Nucleus accumbens (tissue), 56 donors: ENCODE data around the gene LRPPRC.

Source experiments
- DNase-seq, 56 donors: peaks; one replicate each; lab custom pipeline; 2025; lab: John Stamatoyannopoulos, UW

LRPPRC gene

DNA sequence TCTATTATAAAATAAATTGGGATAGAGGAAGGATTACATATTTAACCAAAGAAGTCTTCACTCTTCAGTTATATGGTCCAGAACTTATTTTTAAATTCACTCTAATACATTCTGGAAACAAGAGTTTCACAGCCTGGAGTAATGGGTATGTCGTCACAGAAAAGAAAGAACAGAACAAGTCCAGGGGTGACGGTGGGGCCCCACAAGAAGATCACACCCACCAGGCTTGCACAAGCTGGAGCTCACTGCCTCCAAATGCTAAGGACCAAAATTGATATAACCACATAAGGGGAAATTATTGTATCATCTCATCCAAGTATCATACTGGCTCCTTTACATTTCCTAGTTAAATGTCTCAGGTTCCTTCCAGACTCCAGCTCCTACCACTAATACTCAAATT lies 11.3 kb downstream of the LRPPRC start:
- DNase-seq, result no peak

DNA sequence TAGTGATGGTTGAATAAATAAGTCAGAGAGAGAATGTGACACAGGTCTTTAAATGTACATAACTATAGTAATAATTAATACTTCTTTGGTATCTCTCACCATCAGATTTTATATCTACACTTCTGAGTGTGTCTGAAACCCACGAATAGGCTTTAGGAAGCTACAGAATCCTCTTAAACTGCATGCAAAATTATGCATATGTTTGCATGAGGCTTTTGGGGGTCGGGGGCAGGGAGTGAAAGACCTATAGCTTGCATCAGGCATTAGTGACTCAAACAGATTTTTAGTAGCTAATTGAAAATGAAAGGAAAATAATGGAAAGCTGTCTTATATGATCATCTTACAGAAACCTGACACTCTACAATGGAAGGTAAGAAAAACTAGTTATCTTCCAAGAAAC lies 14.9 kb downstream of the LRPPRC start:
- no peak for DNase-seq

DNA sequence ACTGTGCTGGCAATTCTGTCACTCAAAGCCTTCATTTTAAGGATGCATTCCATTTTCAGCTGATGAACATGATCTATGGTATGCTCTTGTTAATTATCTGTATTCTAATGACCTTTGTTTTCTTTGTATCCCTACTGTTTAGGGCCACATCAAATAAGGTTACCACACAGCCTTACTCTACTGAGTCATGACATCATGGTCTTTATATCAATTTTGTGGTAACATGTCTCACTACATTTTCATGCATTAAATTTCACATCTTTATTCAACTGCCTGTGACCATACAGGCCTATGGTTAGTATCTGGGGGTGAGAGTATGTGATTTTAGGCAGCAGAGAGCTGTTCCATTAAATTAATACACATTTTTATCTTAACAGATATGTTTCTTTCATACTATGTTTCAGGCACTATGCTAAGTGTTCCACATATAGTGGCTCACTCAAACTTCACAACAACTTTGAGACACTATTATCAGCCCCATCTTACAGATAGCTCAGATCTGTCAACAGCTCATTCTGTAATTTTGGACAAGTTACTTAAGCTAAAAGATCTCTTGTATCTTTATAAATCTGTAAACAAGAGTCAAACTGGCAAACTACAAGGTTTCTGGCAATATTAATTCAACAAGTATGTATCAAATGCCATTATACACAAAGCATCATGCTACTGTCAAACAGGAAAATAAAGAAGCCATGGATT lies 18.0 kb downstream of the LRPPRC start:
- DNase-seq, result no peak

DNA sequence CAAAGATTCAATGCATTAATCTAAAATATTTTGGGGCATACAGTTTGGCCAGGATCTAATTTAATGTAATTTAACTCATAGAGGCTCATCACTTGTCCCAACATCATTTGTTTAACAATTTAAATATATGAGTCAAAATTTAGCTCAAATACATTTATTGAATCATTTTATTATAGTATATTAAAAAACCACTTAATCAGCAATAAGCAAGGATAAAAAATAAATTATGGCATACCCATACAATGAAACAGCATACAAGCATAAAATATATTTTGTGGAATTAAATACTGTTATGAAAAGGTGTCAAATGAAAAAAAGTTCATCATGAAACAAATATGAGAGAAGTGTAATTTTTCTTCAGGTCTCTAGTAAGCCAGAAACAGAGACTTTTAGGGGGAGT lies 34.9 kb downstream of the LRPPRC start:
- DNase-seq, result no peak

DNA sequence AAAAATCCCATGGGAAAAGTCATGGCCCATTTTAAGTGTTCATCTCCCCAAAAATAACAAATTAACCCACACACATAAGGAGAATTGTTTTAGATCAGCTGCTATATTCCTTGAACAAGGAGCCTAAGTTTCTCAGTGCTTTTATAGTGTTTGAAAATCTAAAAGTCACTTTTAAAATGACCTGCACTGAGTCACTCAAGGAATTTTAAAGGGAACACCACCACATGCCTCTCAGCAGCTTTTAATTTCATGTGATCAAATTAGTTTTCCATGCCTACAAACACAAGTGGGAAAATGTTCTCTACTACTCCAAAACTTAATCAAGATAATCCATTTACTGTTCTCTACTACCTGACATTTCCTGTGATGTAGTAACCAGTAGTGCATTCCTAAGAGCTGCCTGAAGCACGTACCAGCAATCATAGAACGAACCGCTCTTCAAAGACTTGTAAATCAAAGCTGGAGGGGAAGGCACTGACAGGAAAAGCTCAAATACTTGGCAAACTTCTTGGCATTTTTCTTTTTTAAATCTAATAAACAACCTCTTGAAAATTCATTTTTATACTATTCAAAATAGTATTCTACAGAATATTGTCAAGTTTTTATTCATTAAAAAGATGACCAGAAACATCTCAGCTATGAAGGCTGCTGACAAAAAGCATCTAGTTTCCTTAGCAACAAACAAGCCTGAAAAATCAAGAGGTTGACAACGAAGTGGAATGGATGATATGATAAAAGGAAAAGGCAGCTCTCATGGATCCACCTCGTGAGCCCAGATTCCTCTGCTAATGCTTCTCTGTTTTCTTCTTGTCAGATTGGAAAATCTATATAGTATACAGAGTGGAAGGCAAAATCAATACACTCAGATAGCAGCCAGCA lies 37.2 kb downstream of the LRPPRC start:
- DNase-seq, result no peak

DNA sequence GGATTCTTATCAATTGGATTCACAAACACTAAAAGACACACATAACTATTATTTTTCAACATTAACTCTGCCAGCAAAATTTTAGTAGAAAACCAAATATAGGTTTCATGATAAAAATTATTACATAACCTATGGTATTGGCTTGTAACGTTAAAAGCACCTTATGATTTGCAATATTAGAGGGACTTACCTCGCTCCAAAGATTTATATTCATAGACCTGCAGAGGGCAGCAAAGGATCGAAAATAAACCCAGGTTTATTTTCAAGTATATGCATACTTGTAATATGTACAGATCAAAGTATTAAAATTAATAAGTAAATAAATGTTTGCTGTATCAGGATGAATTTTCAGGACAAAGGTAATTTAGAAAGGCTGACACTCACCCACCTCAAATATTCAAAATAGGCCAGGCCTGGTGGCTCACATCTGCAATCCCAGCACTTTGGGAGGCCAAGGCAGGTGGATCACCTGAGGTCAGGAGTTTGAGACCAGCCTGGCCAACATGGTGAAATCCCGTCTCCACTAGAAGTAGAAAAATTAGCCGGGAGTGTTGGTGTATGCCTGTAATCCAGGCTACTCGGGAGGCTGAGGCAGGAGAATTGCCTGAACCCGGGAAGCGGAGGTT lies 45.3 kb downstream of the LRPPRC start:
- DNase-seq, result peak in 4 of 56 donors; percentile 5 to 22 (median 6)

DNA sequence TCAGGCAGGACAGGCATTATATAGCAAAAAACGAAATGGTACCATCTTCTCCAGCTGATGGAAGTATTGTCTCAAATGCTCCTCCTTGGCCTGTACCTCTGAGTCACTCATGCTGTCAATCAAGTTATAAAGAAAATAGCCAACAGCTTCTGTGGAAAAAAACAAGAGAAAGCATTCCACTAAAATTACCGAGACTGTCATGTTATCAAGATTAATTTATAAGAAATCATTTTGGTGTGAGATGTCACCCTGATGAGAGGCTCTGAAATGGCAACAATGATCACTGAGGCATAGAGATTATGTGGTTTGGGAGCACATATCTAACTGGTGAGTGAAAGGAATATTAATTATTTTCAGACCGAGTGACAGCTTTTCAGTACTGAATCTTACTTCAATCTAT lies 47.4 kb downstream of the LRPPRC start:
- DNase-seq, result no peak

DNA sequence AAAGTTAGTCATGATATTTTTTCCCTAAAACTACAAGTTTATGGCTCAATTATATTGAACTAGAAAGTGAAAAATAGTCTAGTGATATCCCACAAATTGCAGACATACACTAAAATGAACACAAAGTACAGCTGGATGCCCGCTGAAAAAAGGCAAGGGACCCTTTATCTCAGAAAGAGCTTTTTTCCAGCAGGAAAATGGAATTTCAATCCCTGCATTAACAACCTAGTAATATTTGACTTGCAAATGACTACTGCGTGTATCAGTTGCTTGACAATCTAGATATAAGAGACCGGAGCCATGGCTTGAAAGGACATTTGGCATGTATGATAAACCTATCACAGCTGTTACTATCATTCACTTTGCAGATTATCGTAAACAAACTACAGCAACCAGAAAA lies 49.1 kb downstream of the LRPPRC start:
- no peak for DNase-seq

DNA sequence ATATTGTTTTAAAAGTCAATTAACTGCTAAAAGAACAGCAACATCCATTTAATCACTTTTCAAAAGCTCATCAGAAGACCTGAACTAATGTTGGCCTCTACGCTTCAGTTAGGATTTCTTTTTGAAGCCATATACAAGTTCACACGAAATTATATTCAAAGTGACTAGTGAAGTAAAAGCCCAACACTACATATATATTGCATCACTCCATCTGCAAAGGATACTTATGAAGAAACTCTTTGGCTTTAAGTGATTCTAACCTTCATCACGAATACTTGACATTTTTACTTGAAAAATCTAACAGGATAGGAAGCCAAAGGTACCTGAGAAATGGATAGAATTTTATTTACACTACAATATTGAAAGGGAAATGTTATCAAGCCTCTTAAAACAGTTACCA lies 50.4 kb downstream of the LRPPRC start:
- no peak for DNase-seq

DNA sequence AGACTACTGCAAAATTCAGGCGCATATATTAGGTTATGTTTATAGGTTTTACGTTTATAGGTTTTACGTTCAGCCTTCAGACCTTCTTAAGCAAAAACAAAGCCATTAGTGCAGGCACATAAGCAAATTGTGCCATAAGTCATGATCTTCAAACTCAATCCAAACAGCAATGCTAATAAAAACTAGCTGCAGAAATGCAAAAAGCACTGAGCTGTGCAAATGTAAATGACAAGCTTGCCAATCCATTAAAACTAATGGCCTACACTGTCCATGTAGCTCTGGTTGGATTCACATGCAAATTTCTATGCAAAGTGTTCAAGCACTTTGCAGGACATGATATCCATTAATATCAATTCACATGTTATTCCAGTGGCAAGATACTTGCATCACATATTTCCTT lies 50.9 kb downstream of the LRPPRC start:
- no peak for DNase-seq

DNA sequence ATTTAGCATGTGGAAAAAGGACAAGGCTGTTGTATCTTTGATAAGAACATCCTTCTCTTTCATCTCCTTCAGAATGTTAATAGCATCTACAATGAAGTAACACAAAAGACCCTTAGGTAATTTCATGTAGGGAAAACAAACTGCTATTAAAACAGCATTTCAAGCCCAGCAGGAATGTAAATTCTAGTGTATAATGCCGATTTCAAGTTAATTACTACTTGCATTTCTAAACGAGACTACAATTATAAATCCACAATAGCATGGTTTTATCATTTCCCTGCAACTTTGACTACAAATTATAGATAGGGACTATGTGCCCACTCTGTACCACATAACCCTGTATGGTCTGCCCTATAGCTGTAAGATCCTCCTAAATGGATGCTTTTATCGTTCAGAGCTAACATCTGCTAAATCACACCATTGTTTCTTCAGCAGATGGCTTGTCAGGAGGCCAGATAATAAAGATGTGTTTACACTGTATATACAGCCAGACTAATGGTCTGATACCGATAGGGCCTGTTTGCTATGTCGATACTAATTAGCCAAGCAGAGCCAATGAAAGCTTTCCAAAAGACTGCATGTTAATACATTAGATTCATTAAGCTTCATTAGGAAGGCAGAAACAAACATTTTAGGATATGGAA lies 51.9 kb downstream of the LRPPRC start:
- DNase-seq, result no peak

DNA sequence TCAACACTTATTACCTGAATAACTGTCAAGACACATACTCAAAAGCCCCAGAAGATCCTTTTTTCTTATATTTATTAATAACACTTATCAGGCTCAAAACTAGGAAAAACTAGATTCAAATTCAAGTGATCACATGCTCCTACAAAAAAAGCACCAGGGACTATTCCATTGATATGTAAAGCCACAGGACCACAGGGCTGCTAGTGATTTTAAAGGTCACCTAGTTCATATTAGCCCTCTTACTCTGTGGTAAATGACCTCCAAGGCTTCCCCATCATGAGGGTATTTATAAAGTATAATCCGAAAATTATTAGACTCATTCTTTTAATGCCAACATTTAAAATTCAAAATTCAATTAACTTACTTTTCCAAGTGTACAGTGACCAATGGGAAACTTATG lies 52.5 kb downstream of the LRPPRC start:
- no peak for DNase-seq

DNA sequence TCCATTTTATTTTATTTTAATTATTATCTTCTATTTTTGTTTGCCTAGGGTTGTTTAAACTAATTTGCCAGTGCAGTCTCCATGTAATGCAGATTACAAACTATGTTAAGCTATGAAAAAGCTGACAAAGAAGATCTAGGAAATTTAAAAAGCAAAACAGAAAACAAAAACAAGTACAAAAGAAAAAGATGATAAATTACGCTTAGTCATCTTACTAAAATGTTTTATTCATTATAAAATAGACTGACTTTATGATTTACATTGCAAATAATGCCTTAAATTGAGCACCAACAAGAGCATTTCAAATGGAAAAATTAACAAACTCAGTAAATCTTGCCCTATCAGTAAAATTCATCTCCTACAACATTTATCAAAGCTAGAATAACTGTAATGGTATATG lies 52.9 kb downstream of the LRPPRC start:
- no peak for DNase-seq

DNA sequence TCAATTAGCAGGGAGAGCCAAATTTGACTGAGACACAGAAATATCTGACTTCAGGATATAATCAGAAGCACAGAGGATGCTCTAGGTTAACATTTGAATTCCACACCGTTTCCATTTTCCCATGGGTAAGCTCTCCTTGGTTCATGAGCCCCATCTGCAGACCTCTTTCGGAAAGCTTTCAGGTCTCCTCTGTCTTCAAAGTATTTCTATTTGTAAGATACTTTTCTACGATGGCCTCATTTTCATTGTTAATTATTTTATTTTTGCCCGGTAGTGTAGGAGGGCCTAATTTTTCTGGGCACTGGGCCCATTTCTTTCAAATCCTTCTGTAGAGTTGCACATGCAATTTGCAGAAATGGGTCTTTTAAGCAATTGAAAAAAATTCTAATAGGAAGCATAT lies 53.8 kb downstream of the LRPPRC start:
- no peak for DNase-seq

DNA sequence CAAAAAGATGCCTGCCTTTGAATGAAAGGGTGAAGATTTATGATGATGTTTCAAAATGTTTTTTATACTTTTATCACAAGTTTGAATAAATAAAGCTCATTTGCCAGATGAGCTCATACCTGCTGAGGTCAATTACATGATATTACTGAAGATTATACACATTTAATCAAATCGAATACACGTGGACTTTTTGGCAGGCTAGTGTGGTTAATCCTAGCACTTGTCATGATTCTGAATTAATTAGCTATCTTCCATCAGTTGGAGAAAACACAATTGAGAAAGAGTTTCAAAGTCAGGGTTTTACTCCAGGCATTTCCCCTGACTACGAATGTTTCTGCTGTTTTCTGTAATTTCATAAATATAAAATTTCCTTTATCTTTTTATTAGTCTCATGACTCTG lies 54.4 kb downstream of the LRPPRC start:
- DNase-seq, result no peak

DNA sequence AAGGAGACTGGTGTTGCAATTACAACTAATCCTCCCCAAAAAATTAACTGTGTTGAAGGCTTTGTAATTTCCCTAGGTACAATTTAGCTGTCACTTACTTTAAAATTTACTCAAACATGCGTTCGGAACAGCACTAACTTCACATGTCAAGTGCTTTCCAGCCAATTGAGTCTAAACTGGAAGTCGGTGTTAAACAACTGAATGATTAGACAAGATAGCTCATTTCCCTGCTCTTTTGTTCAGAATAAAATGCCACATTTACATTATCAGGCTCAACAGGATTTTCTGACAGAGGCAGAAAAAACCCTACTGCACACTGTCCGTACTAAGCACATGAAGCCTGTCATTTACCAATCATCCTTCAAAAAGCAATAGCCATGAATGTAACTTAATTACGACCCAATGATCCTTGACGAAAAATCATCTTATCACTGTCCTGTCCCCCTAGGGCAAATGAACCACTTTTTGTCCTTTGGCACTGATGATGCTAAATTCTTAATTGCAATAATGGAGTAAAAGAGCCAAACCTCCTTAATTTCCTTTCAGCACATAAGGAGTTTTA lies 56.0 kb downstream of the LRPPRC start:
- no peak for DNase-seq

DNA sequence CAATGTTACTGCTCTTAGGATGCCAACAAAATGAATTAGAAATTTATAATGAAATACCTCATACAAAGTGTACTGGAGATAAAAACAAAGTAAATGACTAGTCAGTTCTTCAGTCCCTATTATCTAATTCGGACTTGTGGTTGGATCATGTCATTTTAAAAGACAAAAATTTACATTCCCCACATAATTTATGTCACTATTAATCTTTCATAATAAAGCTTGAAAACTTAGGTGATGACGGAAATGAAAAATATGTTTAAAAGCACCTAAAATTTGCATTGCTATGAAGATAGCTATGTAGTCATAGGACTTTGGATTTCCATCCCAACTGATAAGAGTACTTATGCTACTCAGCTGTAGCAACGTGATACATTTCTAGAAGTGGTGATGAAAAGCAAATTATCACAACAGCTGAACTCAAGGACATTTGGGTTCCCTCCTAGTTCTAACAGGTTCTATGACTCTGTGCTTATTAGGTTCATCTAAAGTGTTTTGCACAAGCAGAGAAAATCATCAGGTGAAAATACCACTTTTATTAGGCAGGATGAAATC lies 58.4 kb downstream of the LRPPRC start:
- DNase-seq, result no peak

DNA sequence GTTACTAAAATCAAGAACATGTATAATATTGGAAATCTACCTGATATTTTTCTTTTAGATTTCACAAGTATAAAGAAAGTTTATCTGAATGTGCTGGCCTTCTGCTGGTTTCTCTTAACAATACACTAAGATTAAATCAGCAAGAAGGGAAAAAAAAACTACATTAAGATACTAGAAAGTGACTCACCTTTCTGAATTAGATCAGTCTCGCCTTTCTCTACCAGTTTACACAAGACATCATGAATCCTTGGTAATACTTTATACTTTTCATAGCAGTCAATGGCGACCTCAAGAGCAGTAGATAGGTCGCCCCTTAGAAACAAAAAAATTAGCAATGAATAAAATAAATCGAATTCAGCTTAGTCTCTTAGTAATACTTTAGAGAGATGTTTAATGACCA lies 61.2 kb downstream of the LRPPRC start:
- no peak for DNase-seq

DNA sequence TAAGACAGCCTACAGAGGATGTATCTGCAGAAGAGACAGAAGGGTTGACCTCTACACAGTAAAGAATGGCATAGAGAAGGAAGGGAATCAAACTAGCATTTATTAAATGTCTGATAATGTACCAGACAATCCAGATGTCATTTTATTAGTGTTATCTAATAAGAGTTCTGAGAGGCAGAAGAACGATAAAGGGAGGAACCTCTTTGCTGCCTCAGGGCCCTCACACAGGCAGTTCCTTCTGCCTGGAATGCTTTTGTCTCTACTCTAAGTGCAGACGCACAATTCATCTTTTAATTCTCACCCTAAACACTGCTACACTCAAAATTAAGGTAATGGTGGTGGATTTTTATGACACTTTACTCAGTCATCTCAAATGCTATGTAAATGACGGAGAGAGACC lies 64.5 kb downstream of the LRPPRC start:
- DNase-seq, result no peak

DNA sequence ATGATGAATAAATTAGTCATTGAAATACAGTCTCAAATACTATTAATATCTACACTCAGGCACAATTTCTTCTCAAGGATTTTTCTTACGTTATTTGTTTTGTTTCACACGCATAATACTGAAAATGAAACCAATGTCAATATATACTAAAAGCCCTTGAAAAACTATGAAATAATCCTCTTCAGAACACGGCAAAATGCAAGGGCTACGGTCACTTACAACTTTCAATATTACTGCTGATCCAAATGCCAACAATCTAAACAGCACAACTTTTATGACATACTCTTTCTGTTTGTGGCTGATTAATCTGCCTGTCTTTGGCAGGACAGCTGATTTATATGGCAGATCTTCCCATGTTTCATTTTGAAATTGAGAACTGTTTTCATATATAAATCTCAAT lies 68.3 kb downstream of the LRPPRC start:
- DNase-seq, result no peak

DNA sequence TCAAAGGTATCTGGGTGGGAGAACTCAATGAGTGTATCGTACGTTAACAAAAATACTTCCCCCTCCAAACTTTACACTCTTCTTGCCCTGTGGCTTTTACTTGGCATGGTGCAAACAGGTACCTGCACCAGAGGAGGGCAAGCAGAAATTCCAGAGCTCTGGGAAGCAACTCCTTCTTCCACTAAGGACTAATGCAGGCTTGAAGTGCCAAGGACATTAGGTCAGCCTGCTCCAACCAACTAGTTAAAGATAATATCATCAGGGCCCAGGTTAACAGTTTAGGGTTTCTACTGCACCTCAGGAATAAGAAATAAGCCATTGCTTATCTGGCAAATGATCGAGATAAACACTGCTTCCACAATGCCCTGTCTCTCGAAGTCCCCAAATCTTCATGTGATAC lies 70.4 kb downstream of the LRPPRC start:
- DNase-seq, result no peak
